Middle frontal gyrus (tissue), 1 donor: Measurements from ENCODE around the gene CHD9.

Source experiments
- DNase-seq: peaks from one replicate; pipeline ENCODE4 v3.0.0-alpha.2; 2015; ENCODE audit warnings: low spot score; ENCODE audit errors: extremely low spot score

Gene CHD9

GRCh38 chr16:53187775-53188174, 133.0 kb downstream of the CHD9 start:
- DNase-seq: no peak

- no peak for DNase-seq
These were observed 136.6 kb downstream of the CHD9 start for GRCh38 chr16:53191413-53191812.

- no peak for DNase-seq
These were observed 144.1 kb downstream of the CHD9 start for GRCh38 chr16:53198933-53199332.

- no peak for DNase-seq
These were observed 147.1 kb downstream of the CHD9 start for GRCh38 chr16:53201900-53202299.

GRCh38 chr16:53202398-53202797, 147.6 kb downstream of the CHD9 start:
- no peak for DNase-seq

GRCh38 chr16:53207810-53208752, 153.3 kb downstream of the CHD9 start:
- peak; percentile 56 for DNase-seq

GRCh38 chr16:53209429-53209828, 154.6 kb downstream of the CHD9 start:
- DNase-seq: no peak

GRCh38 chr16:53209877-53210276, 155.1 kb downstream of the CHD9 start:
- no peak for DNase-seq

- DNase-seq: no peak
These were observed 156.5 kb downstream of the CHD9 start for GRCh38 chr16:53211253-53211652.

GRCh38 chr16:53212893-53213223, 158.1 kb downstream of the CHD9 start:
- no peak for DNase-seq

GRCh38 chr16:53213542-53213941, 158.8 kb downstream of the CHD9 start:
- DNase-seq: no peak

- no peak for DNase-seq
These were observed 162.0 kb downstream of the CHD9 start for GRCh38 chr16:53216798-53217197.

- DNase-seq: no peak
These were observed 164.6 kb downstream of the CHD9 start for GRCh38 chr16:53219371-53219770.

- DNase-seq: no peak
These were observed 165.1 kb downstream of the CHD9 start for GRCh38 chr16:53219795-53220454.

- DNase-seq: no peak
These were observed 165.8 kb downstream of the CHD9 start for GRCh38 chr16:53220585-53220984.

GRCh38 chr16:53224951-53225533, 170.3 kb downstream of the CHD9 start:
- DNase-seq: no peak

GRCh38 chr16:53232826-53233529, 178.2 kb downstream of the CHD9 start:
- no peak for DNase-seq

GRCh38 chr16:53234836-53235235, 180.0 kb downstream of the CHD9 start:
- no peak for DNase-seq

GRCh38 chr16:53235851-53236250, 181.1 kb downstream of the CHD9 start:
- DNase-seq: no peak

- DNase-seq: no peak
These were observed 194.5 kb downstream of the CHD9 start for GRCh38 chr16:53249331-53249730.

- no peak for DNase-seq
These were observed 202.2 kb downstream of the CHD9 start for GRCh38 chr16:53257001-53257400.

- no peak for DNase-seq
These were observed 204.0 kb downstream of the CHD9 start for GRCh38 chr16:53258809-53259208.
